GM12892 (cell line): Measurements from ENCODE around the gene CCDC177.

Source experiments
- POLR2A ChIP-seq: IDR thresholded peaks from 2 replicates; pipeline ENCODE4 v1.6.1; 2011; ENCODE audit warnings: low read depth, low read length, control low read depth
- POLR2AphosphoS5 ChIP-seq: IDR thresholded peaks from 2 replicates; pipeline ENCODE4 v1.6.1; 2011; ENCODE audit warnings: low read depth, low read length, control low read depth

GRCh38 chr14:69542311-69542710 lies 32.4 kb downstream of the CCDC177 start:
- TF ChIP-seq POLR2AphosphoS5 (no peak), POLR2A (no peak)
